HG02759 (cell line): ENCODE data around the gene TOGARAM1.
A peak's percentile ranks its signal among the peaks of the same experiment; 100 is the strongest.

Experiments used
- ATAC-seq: cut with Tn5 transposase; IDR thresholded peaks from one replicate; pipeline ENCODE4 v1.9.1; 2021; ENCODE audit warnings: mild to moderate bottlenecking, moderate library complexity; ENCODE audit not compliant: unreplicated experiment

Gene TOGARAM1

GRCh38 chr14:44961554-44962333 lies at the start of gene TOGARAM1, which contains the start of gene KLHL28:
Gene TOGARAM1, plus strand, starts transcription at chr14:44962190. Its CDS starts 232 bp downstream, at chr14:44962422.
Gene KLHL28, minus strand, starts transcription at chr14:44961947. Its CDS starts 16,019 bp downstream, at chr14:44945928.
- ATAC-seq: peak; percentile 89

- ATAC-seq: no peak
These were observed 47.1 kb upstream of the TOGARAM1 start for GRCh38 chr14:44914849-44915248.

GRCh38 chr14:44928793-44929192 lies 33.2 kb upstream of the TOGARAM1 start:
- ATAC-seq: no peak

- ATAC-seq: no peak
These were observed 26.8 kb upstream of the TOGARAM1 start for GRCh38 chr14:44935155-44935554.

- ATAC-seq: no peak
These were observed 24.4 kb upstream of the TOGARAM1 start for GRCh38 chr14:44937547-44937946.

- ATAC-seq: no peak
These were observed 21.8 kb upstream of the TOGARAM1 start for GRCh38 chr14:44940211-44940610.

GRCh38 chr14:44940944-44941343 lies 21.0 kb upstream of the TOGARAM1 start:
- no peak for ATAC-seq

- no peak for ATAC-seq
These were observed 20.4 kb upstream of the TOGARAM1 start for GRCh38 chr14:44941591-44941990.

GRCh38 chr14:44942436-44942835 lies 19.6 kb upstream of the TOGARAM1 start:
- no peak for ATAC-seq

GRCh38 chr14:44944107-44944506 lies 17.9 kb upstream of the TOGARAM1 start:
- ATAC-seq: no peak

- ATAC-seq: no peak
These were observed 16.7 kb upstream of the TOGARAM1 start for GRCh38 chr14:44945264-44945663.

GRCh38 chr14:44951051-44951450 lies 10.9 kb upstream of the TOGARAM1 start:
- ATAC-seq: no peak

- ATAC-seq: no peak
These were observed 9.4 kb upstream of the TOGARAM1 start for GRCh38 chr14:44952391-44953110.

- ATAC-seq: no peak
These were observed 7.2 kb upstream of the TOGARAM1 start for GRCh38 chr14:44954750-44955149.

- no peak for ATAC-seq
These were observed 6.5 kb upstream of the TOGARAM1 start for GRCh38 chr14:44955528-44955927.

- ATAC-seq: no peak
These were observed 5.1 kb upstream of the TOGARAM1 start for GRCh38 chr14:44956866-44957265.

GRCh38 chr14:44959538-44959937 lies 2.5 kb upstream of the TOGARAM1 start:
- no peak for ATAC-seq

- no peak for ATAC-seq
These were observed 1.8 kb upstream of the TOGARAM1 start for GRCh38 chr14:44960146-44960545.

GRCh38 chr14:44960646-44961045 lies 1.3 kb upstream of the TOGARAM1 start:
- no peak for ATAC-seq

- ATAC-seq: peak; percentile 25
These were observed 838 bp upstream of the TOGARAM1 start for GRCh38 chr14:44961151-44961553.

GRCh38 chr14:44962334-44963043 lies 499 bp downstream of the TOGARAM1 start:
- ATAC-seq: peak; percentile 33
